ENCODE data around the gene DNM3.
"Not testable (repeated sequence)": the region's sequence is repeated elsewhere in the genome, so short reads cannot be mapped to it uniquely, and the experiment has no call there.

The DNM3 gene

GRCh38 chr1:172360985-172361384 is 519.7 kb downstream of the DNM3 start:
- no peaks in the 10 kb centered on the region for H3K36me3 ChIP-seq (replicated peaks; ENCODE audit: insufficient read depth, low read length)
- H3K4me3 ChIP-seq (ENCODE audit: low read length): no peak overlapping the region
- H3K9me3 ChIP-seq (replicated peaks; ENCODE audit: insufficient read depth, low read length): no peaks in the 10 kb centered on the region
- no peak overlapping the region for H3K9ac ChIP-seq (ENCODE audit: low read length)
- no peaks in the 10 kb centered on the region for H4K20me1 ChIP-seq (ENCODE audit: insufficient read depth, low read length)
- peaks cover 23% of the 10 kb centered on the region for H3K4me1 ChIP-seq (ENCODE audit: low read length)
- no peak for DNase-seq
- H3K79me2 ChIP-seq (ENCODE audit: low read length): no peaks in the 10 kb centered on the region
- H3K9me2 ChIP-seq (replicated peaks; ENCODE audit: insufficient read depth, low read length): no peaks in the 10 kb centered on the region
- no peak overlapping the region for H3K27ac ChIP-seq (ENCODE audit: low read length)
- no peak for TF ChIP-seq CTCF (IDR thresholded peaks at IDR 0.05; ENCODE audit: low read length)
- TF ChIP-seq EZH2 (optimal IDR thresholded peaks at IDR 0.05; ENCODE audit: low read depth, low read length): no peak
- no peak for TF ChIP-seq EZH2phosphoT487 (IDR thresholded peaks at IDR 0.05; ENCODE audit: low read length)
- H3K4me2 ChIP-seq (ENCODE audit: low read depth, low read length): no peak overlapping the region
- H3F3A ChIP-seq (ENCODE audit: insufficient read depth, low read length): peaks cover 15% of the 10 kb centered on the region
- H2AFZ ChIP-seq (ENCODE audit: low read length): no peak overlapping the region
- no peaks in the 10 kb centered on the region for H3K27me3 ChIP-seq (replicated peaks; ENCODE audit: insufficient read depth, low read length)

GRCh38 chr1:172363852-172364251 is 522.6 kb downstream of the DNM3 start:
- peaks cover 10% of the 10 kb centered on the region for H3K4me1 ChIP-seq (ENCODE audit: low read length)
- H3K27ac ChIP-seq (ENCODE audit: low read length): no peak overlapping the region
- H3K27me3 ChIP-seq (replicated peaks; ENCODE audit: insufficient read depth, low read length): no peaks in the 10 kb centered on the region
- peaks cover 2% of the 10 kb centered on the region; the same call in 1 of the 2 replicates for H3F3A ChIP-seq (ENCODE audit: insufficient read depth, low read length)
- no peaks in the 10 kb centered on the region for H3K9me2 ChIP-seq (replicated peaks; ENCODE audit: insufficient read depth, low read length)
- no peak overlapping the region for H3K4me2 ChIP-seq (ENCODE audit: low read depth, low read length)
- H3K36me3 ChIP-seq (replicated peaks; ENCODE audit: insufficient read depth, low read length): no peaks in the 10 kb centered on the region
- H3K9ac ChIP-seq (ENCODE audit: low read length): no peak overlapping the region
- H3K9me3 ChIP-seq (replicated peaks; ENCODE audit: insufficient read depth, low read length): no peaks in the 10 kb centered on the region
- DNase-seq: no peak
- H3K79me2 ChIP-seq (ENCODE audit: low read length): no peaks in the 10 kb centered on the region
- TF ChIP-seq EZH2 (optimal IDR thresholded peaks at IDR 0.05; ENCODE audit: low read depth, low read length) (no peak), CTCF (IDR thresholded peaks at IDR 0.05; ENCODE audit: low read length) (no peak), EZH2phosphoT487 (IDR thresholded peaks at IDR 0.05; ENCODE audit: low read length) (no peak)
- no peak overlapping the region for H2AFZ ChIP-seq (ENCODE audit: low read length)
- no peak overlapping the region for H3K4me3 ChIP-seq (ENCODE audit: low read length)
- no peaks in the 10 kb centered on the region for H4K20me1 ChIP-seq (ENCODE audit: insufficient read depth, low read length)

GRCh38 chr1:172371646-172372045 is 530.3 kb downstream of the DNM3 start:
- not testable (repeated sequence) for H4K20me1 ChIP-seq (ENCODE audit: insufficient read depth, low read length); H3K79me2 ChIP-seq (ENCODE audit: low read length); H3K36me3 ChIP-seq (replicated peaks; ENCODE audit: insufficient read depth, low read length); H3K27me3 ChIP-seq (replicated peaks; ENCODE audit: insufficient read depth, low read length); H2AFZ ChIP-seq (ENCODE audit: low read length); H3K9me3 ChIP-seq (replicated peaks; ENCODE audit: insufficient read depth, low read length); H3K4me2 ChIP-seq (ENCODE audit: low read depth, low read length); H3K27ac ChIP-seq (ENCODE audit: low read length); H3K9ac ChIP-seq (ENCODE audit: low read length); DNase-seq; H3K4me3 ChIP-seq (ENCODE audit: low read length); H3K4me1 ChIP-seq (ENCODE audit: low read length); H3K9me2 ChIP-seq (replicated peaks; ENCODE audit: insufficient read depth, low read length); H3F3A ChIP-seq (ENCODE audit: insufficient read depth, low read length)

- Histone ChIP-seq H4K20me1 (ENCODE audit: insufficient read depth, low read length) (no peaks in the 10 kb centered on the region), H3K27me3 (replicated peaks; ENCODE audit: insufficient read depth, low read length) (no peaks in the 10 kb centered on the region), H3K9me2 (replicated peaks; ENCODE audit: insufficient read depth, low read length) (no peaks in the 10 kb centered on the region), H3K4me3 (ENCODE audit: low read length) (no peak overlapping the region), H3K79me2 (ENCODE audit: low read length) (no peaks in the 10 kb centered on the region), H3K36me3 (replicated peaks; ENCODE audit: insufficient read depth, low read length) (no peaks in the 10 kb centered on the region), H3K4me1 (ENCODE audit: low read length) (no peaks in the 10 kb centered on the region), H3F3A (ENCODE audit: insufficient read depth, low read length) (no peaks in the 10 kb centered on the region), H2AFZ (ENCODE audit: low read length) (no peak overlapping the region), H3K27ac (ENCODE audit: low read length) (no peak overlapping the region), H3K9ac (ENCODE audit: low read length) (no peak overlapping the region), H3K9me3 (replicated peaks; ENCODE audit: insufficient read depth, low read length) (no peaks in the 10 kb centered on the region), H3K4me2 (ENCODE audit: low read depth, low read length) (no peak overlapping the region)
- TF ChIP-seq CTCF (IDR thresholded peaks at IDR 0.05; ENCODE audit: low read length) (no peak), EZH2 (optimal IDR thresholded peaks at IDR 0.05; ENCODE audit: low read depth, low read length) (no peak), EZH2phosphoT487 (IDR thresholded peaks at IDR 0.05; ENCODE audit: low read length) (no peak)
- no peak for DNase-seq
These were observed 532.6 kb downstream of the DNM3 start for GRCh38 chr1:172373864-172374263.
